ENCODE measurements around the gene SLC9A5.

The SLC9A5 gene

GRCh38 chr16:67291461-67291860 is 42.7 kb downstream of the SLC9A5 start:
- DNase-seq (ENCODE audit: low read depth), result no peak
- no peak for TF ChIP-seq POLR2A (IDR thresholded peaks at IDR 0.05; ENCODE audit: extremely low read depth, insufficient read length)
- TF ChIP-seq, protein P1, sequence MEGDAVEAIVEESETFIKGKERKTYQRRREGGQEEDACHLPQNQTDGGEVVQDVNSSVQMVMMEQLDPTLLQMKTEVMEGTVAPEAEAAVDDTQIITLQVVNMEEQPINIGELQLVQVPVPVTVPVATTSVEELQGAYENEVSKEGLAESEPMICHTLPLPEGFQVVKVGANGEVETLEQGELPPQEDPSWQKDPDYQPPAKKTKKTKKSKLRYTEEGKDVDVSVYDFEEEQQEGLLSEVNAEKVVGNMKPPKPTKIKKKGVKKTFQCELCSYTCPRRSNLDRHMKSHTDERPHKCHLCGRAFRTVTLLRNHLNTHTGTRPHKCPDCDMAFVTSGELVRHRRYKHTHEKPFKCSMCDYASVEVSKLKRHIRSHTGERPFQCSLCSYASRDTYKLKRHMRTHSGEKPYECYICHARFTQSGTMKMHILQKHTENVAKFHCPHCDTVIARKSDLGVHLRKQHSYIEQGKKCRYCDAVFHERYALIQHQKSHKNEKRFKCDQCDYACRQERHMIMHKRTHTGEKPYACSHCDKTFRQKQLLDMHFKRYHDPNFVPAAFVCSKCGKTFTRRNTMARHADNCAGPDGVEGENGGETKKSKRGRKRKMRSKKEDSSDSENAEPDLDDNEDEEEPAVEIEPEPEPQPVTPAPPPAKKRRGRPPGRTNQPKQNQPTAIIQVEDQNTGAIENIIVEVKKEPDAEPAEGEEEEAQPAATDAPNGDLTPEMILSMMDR (IDR thresholded peaks at IDR 0.05; ENCODE audit: low read depth, low read length), result no peak
- no peak for TF ChIP-seq MYC (IDR thresholded peaks at IDR 0.05; ENCODE audit: low read depth, low read length)
- TF ChIP-seq MAX (IDR thresholded peaks at IDR 0.05; ENCODE audit: low read depth, low read length), result no peak
- H3K4me3 ChIP-seq (ENCODE audit: low read depth, low read length), result no peak overlapping the region

- TF ChIP-seq MYC (IDR thresholded peaks at IDR 0.05; ENCODE audit: low read depth, low read length) (no peak), MAX (IDR thresholded peaks at IDR 0.05; ENCODE audit: low read depth, low read length) (no peak), POLR2A (IDR thresholded peaks at IDR 0.05; ENCODE audit: extremely low read depth, insufficient read length) (no peak)
- TF ChIP-seq, protein P1 (IDR thresholded peaks at IDR 0.05; ENCODE audit: low read depth, low read length), result no peak
- no peak overlapping the region for H3K4me3 ChIP-seq (ENCODE audit: low read depth, low read length)
- DNase-seq (ENCODE audit: low read depth), result no peak
These were observed 45.5 kb downstream of the SLC9A5 start for GRCh38 chr16:67294171-67294757.

DNA sequence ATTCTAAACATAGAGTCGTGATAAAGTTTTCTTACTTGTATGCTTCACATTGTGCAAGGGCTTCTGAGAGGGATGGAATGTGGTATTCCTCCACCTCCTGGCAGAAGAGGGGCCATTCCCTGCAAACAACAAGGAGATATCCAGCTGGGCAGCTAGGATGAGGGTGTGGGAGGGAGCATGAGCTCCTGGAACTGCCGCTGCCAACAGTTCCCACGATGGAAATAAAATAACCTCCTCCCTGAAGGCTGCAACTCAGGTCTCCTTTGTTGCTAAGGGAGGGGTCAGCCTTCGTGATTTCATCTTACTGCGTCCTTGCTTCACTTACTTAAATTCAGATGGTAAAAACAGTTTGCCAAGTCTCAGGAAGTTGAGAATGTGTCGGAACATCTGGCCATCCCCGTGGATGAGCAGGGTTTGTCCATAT is 46.2 kb downstream of the SLC9A5 start:
- H3K4me3 ChIP-seq (ENCODE audit: low read depth, low read length), result no peak overlapping the region
- TF ChIP-seq MYC (IDR thresholded peaks at IDR 0.05; ENCODE audit: low read depth, low read length), result no peak
- TF ChIP-seq, protein P1 (IDR thresholded peaks at IDR 0.05; ENCODE audit: low read depth, low read length), result no peak
- TF ChIP-seq MAX (IDR thresholded peaks at IDR 0.05; ENCODE audit: low read depth, low read length), result no peak
- no peak for TF ChIP-seq POLR2A (IDR thresholded peaks at IDR 0.05; ENCODE audit: extremely low read depth, insufficient read length)
- DNase-seq (ENCODE audit: low read depth), result no peak

DNA sequence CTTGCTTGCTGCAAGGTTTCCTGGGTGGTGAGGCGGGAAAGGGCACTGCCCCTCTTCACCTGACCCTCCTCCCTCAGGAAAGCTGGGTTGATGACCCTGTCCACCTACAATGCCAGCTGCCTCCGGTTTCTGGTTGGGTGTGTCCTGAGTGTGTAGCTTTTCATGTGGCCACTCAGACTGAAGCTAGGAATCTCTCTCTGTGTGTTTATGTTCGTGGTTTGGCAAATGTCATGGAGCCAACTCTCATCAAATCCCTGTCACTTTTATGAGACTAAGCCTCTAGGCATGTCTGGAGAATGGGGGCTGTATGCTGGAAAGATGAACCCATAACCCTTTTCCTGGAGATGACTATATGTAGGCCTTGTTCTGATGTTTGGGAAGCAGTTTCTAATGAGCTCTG is 47.6 kb downstream of the SLC9A5 start:
- no peak for DNase-seq (ENCODE audit: low read depth)
- no peak overlapping the region for H3K4me3 ChIP-seq (ENCODE audit: low read depth, low read length)
- no peak for TF ChIP-seq MAX (IDR thresholded peaks at IDR 0.05; ENCODE audit: low read depth, low read length)
- TF ChIP-seq, protein P1 (IDR thresholded peaks at IDR 0.05; ENCODE audit: low read depth, low read length), result no peak
- TF ChIP-seq MYC (IDR thresholded peaks at IDR 0.05; ENCODE audit: low read depth, low read length), result no peak
- TF ChIP-seq POLR2A (IDR thresholded peaks at IDR 0.05; ENCODE audit: extremely low read depth, insufficient read length), result no peak

GRCh38 chr16:67298277-67298676 is 49.5 kb downstream of the SLC9A5 start:
- TF ChIP-seq, protein P1 (IDR thresholded peaks at IDR 0.05; ENCODE audit: low read depth, low read length), result no peak
- TF ChIP-seq MYC (IDR thresholded peaks at IDR 0.05; ENCODE audit: low read depth, low read length) (no peak), POLR2A (IDR thresholded peaks at IDR 0.05; ENCODE audit: extremely low read depth, insufficient read length) (no peak), MAX (IDR thresholded peaks at IDR 0.05; ENCODE audit: low read depth, low read length) (no peak)
- no peak overlapping the region for H3K4me3 ChIP-seq (ENCODE audit: low read depth, low read length)
- no peak for DNase-seq (ENCODE audit: low read depth)

Data from NB4 (cell line).